ENCODE measurements around the gene NKTR. TPM values are rescaled to one million over a fixed set of nuclear protein-coding genes. Genes with fewer than 3 reads are reported as not detected.
A peak's percentile ranks its signal among the peaks of the same experiment; 100 is the strongest.

Gene NKTR
- total and polyA plus RNA-seq, 4 donors: 80.8 to 176 (median 95.2) TPM

- peaks cover 6% of the 10 kb centered on the region for H3K4me1 ChIP-seq (ENCODE audit: control insufficient read depth, insufficient read depth, low read length)
- H3K9me3 ChIP-seq (ENCODE audit: control insufficient read depth, insufficient read depth, low read length): no peaks in the 10 kb centered on the region
- no peaks in the 10 kb centered on the region for H3K27me3 ChIP-seq (ENCODE audit: control insufficient read depth, insufficient read depth, low read length)
- H3K27ac ChIP-seq (ENCODE audit: low read depth, low read length): no peak overlapping the region
- no peak overlapping the region for H3K4me3 ChIP-seq (ENCODE audit: low read depth, low read length)
- DNase-seq (ENCODE audit: low read depth in 4 of 6, low spot score in 6 of 6): no peak
- no CpG with 5 or more reads among the region's 1 CpG for WGBS (ENCODE audit: insufficient coverage)
- H3K36me3 ChIP-seq (ENCODE audit: control insufficient read depth, insufficient read depth, low read length): peaks cover 7% of the 10 kb centered on the region
Measured at GRCh38 chr3:42610976-42611375, 10.5 kb downstream of the NKTR start.

- Histone ChIP-seq H3K4me3 (ENCODE audit: low read depth, low read length) (no peak overlapping the region), H3K36me3 (ENCODE audit: control insufficient read depth, insufficient read depth, low read length) (peaks cover 7% of the 10 kb centered on the region), H3K9me3 (ENCODE audit: control insufficient read depth, insufficient read depth, low read length) (no peaks in the 10 kb centered on the region), H3K27me3 (ENCODE audit: control insufficient read depth, insufficient read depth, low read length) (no peaks in the 10 kb centered on the region), H3K4me1 (ENCODE audit: control insufficient read depth, insufficient read depth, low read length) (peaks cover 6% of the 10 kb centered on the region), H3K27ac (ENCODE audit: low read depth, low read length) (no peak overlapping the region)
- WGBS (ENCODE audit: insufficient coverage): no CpG with 5 or more reads among the region's 1 CpG
- no peak for DNase-seq (ENCODE audit: low read depth in 4 of 6, low spot score in 6 of 6)
Measured at GRCh38 chr3:42612217-42612616, 11.7 kb downstream of the NKTR start.

GRCh38 chr3:42612928-42613327, 12.4 kb downstream of the NKTR start:
- no peak for DNase-seq (ENCODE audit: low read depth in 4 of 6, low spot score in 6 of 6)
- H3K36me3 ChIP-seq (ENCODE audit: control insufficient read depth, insufficient read depth, low read length): peaks cover 7% of the 10 kb centered on the region
- H3K9me3 ChIP-seq (ENCODE audit: control insufficient read depth, insufficient read depth, low read length): no peaks in the 10 kb centered on the region
- no CpG with 5 or more reads among the region's 3 CpGs for WGBS (ENCODE audit: insufficient coverage)
- H3K4me1 ChIP-seq (ENCODE audit: control insufficient read depth, insufficient read depth, low read length): peaks cover 5% of the 10 kb centered on the region
- H3K27me3 ChIP-seq (ENCODE audit: control insufficient read depth, insufficient read depth, low read length): no peaks in the 10 kb centered on the region
- H3K4me3 ChIP-seq (ENCODE audit: low read depth, low read length): no peak overlapping the region
- H3K27ac ChIP-seq (ENCODE audit: low read depth, low read length): no peak overlapping the region

- Histone ChIP-seq H3K36me3 (ENCODE audit: control insufficient read depth, insufficient read depth, low read length) (peaks cover 5% of the 10 kb centered on the region), H3K27me3 (ENCODE audit: control insufficient read depth, insufficient read depth, low read length) (no peaks in the 10 kb centered on the region), H3K27ac (ENCODE audit: low read depth, low read length) (no peak overlapping the region), H3K9me3 (ENCODE audit: control insufficient read depth, insufficient read depth, low read length) (no peaks in the 10 kb centered on the region), H3K4me3 (ENCODE audit: low read depth, low read length) (no peak overlapping the region), H3K4me1 (ENCODE audit: control insufficient read depth, insufficient read depth, low read length) (no peaks in the 10 kb centered on the region)
- WGBS (ENCODE audit: insufficient coverage): no CpG with 5 or more reads among the region's 2 CpGs
- DNase-seq (ENCODE audit: low read depth in 4 of 6, low spot score in 6 of 6): peak in 1 of 6 donors; percentile 9
Measured at GRCh38 chr3:42613462-42613861, 13.0 kb downstream of the NKTR start.

GRCh38 chr3:42631620-42632019, 31.1 kb downstream of the NKTR start:
- no peaks in the 10 kb centered on the region for H3K9me3 ChIP-seq (ENCODE audit: control insufficient read depth, insufficient read depth, low read length)
- H3K27me3 ChIP-seq (ENCODE audit: control insufficient read depth, insufficient read depth, low read length): no peaks in the 10 kb centered on the region
- peak in 5 of 6 donors; percentile 67 to 94 (median 77) for DNase-seq (ENCODE audit: low read depth in 4 of 6, low spot score in 6 of 6)
- no peak overlapping the region for H3K4me3 ChIP-seq (ENCODE audit: low read depth, low read length)
- H3K36me3 ChIP-seq (ENCODE audit: control insufficient read depth, insufficient read depth, low read length): peaks cover 23% of the 10 kb centered on the region
- H3K4me1 ChIP-seq (ENCODE audit: control insufficient read depth, insufficient read depth, low read length): peaks cover 3% of the 10 kb centered on the region
- H3K27ac ChIP-seq (ENCODE audit: low read depth, low read length): no peak overlapping the region
- 32% methylated on average over 2 of the region's 2 CpGs for WGBS (ENCODE audit: insufficient coverage)

DNA sequence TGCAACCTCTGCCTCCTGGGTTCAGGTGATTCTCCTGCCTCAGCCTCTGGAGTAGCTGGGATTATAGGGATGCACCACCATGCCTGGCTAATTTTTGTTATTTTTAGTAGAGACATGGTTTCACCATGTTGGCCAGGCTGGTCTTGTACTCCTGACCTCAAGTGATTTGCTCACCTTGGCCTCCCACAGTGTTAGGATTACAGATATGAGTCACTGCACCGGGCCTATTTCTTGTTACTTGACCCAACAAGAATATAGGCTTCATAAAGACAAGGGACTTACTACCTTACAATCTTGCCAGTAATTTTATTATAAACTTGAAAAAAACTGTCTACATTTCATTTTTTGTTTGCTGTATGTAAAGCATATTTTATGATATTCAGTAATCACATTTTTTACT, 31.7 kb downstream of the NKTR start:
- peaks cover 23% of the 10 kb centered on the region for H3K36me3 ChIP-seq (ENCODE audit: control insufficient read depth, insufficient read depth, low read length)
- no peak overlapping the region for H3K27ac ChIP-seq (ENCODE audit: low read depth, low read length)
- no CpG with 5 or more reads among the region's 1 CpG for WGBS (ENCODE audit: insufficient coverage)

GRCh38 chr3:42633544-42633943, 33.1 kb downstream of the NKTR start:
- 80% methylated on average over 1 of the region's 6 CpGs for WGBS (ENCODE audit: insufficient coverage)
- Histone ChIP-seq H3K4me1 (ENCODE audit: control insufficient read depth, insufficient read depth, low read length) (peaks cover 3% of the 10 kb centered on the region), H3K27ac (ENCODE audit: low read depth, low read length) (no peak overlapping the region), H3K36me3 (ENCODE audit: control insufficient read depth, insufficient read depth, low read length) (peaks cover 30% of the 10 kb centered on the region), H3K27me3 (ENCODE audit: control insufficient read depth, insufficient read depth, low read length) (no peaks in the 10 kb centered on the region), H3K9me3 (ENCODE audit: control insufficient read depth, insufficient read depth, low read length) (no peaks in the 10 kb centered on the region), H3K4me3 (ENCODE audit: low read depth, low read length) (no peak overlapping the region)
- DNase-seq (ENCODE audit: low read depth in 4 of 6, low spot score in 6 of 6): no peak

More for the DNA sequence above, 31.7 kb downstream of the NKTR start:
- Histone ChIP-seq H3K4me1 (ENCODE audit: control insufficient read depth, insufficient read depth, low read length) (peaks cover 3% of the 10 kb centered on the region), H3K9me3 (ENCODE audit: control insufficient read depth, insufficient read depth, low read length) (no peaks in the 10 kb centered on the region), H3K4me3 (ENCODE audit: low read depth, low read length) (no peak overlapping the region), H3K27me3 (ENCODE audit: control insufficient read depth, insufficient read depth, low read length) (no peaks in the 10 kb centered on the region)
- DNase-seq (ENCODE audit: low read depth in 4 of 6, low spot score in 6 of 6): no peak

DNA sequence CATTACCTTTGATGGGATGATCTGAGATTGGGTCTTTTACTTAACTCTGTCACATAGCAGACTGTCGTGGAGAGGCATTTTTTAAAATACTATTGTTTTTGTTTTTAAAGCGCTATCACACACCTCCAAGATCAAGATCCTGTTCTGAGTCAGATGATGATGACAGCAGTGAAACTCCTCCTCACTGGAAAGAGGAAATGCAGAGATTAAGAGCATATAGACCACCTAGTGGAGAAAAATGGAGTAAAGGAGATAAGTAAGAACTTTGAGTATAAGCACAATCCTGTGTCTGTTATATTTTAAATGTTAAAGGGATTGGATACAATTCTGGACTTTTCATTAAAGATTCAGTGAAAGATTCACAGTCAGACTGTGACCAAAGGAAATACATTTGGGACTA, 34.6 kb downstream of the NKTR start:
- H3K27me3 ChIP-seq (ENCODE audit: control insufficient read depth, insufficient read depth, low read length): no peaks in the 10 kb centered on the region
- no peak overlapping the region for H3K4me3 ChIP-seq (ENCODE audit: low read depth, low read length)
- DNase-seq (ENCODE audit: low read depth in 4 of 6, low spot score in 6 of 6): no peak
- H3K4me1 ChIP-seq (ENCODE audit: control insufficient read depth, insufficient read depth, low read length): peaks cover 3% of the 10 kb centered on the region
- no CpG with 5 or more reads among the region's 2 CpGs for WGBS (ENCODE audit: insufficient coverage)
- H3K27ac ChIP-seq (ENCODE audit: low read depth, low read length): no peak overlapping the region
- H3K9me3 ChIP-seq (ENCODE audit: control insufficient read depth, insufficient read depth, low read length): no peaks in the 10 kb centered on the region
- H3K36me3 ChIP-seq (ENCODE audit: control insufficient read depth, insufficient read depth, low read length): peaks cover 37% of the 10 kb centered on the region

GRCh38 chr3:42637001-42637400, 36.5 kb downstream of the NKTR start:
- H3K4me3 ChIP-seq (ENCODE audit: low read depth, low read length): no peak overlapping the region
- 100% methylated on average over 1 of the region's 6 CpGs for WGBS (ENCODE audit: insufficient coverage)
- peaks cover 41% of the 10 kb centered on the region for H3K36me3 ChIP-seq (ENCODE audit: control insufficient read depth, insufficient read depth, low read length)
- no peak overlapping the region for H3K27ac ChIP-seq (ENCODE audit: low read depth, low read length)
- no peaks in the 10 kb centered on the region for H3K9me3 ChIP-seq (ENCODE audit: control insufficient read depth, insufficient read depth, low read length)
- H3K4me1 ChIP-seq (ENCODE audit: control insufficient read depth, insufficient read depth, low read length): peaks cover under 1% of the 10 kb centered on the region
- DNase-seq (ENCODE audit: low read depth in 4 of 6, low spot score in 6 of 6): no peak
- H3K27me3 ChIP-seq (ENCODE audit: control insufficient read depth, insufficient read depth, low read length): no peaks in the 10 kb centered on the region

DNA sequence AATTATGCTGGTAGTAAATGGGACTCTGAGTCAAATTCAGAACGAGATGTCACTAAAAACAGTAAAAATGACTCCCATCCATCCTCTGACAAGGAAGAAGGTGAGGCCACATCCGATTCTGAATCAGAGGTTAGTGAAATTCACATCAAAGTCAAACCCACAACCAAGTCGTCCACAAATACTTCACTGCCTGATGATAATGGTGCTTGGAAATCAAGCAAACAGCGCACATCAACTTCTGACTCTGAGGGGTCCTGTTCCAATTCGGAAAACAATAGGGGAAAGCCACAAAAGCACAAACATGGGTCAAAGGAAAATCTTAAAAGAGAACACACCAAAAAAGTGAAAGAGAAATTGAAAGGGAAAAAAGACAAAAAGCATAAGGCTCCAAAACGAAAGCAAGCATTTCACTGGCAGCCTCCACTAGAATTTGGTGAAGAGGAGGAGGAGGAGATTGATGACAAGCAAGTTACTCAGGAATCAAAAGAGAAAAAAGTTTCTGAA, 37.9 kb downstream of the NKTR start:
- no peaks in the 10 kb centered on the region for H3K4me1 ChIP-seq (ENCODE audit: control insufficient read depth, insufficient read depth, low read length)
- H3K4me3 ChIP-seq (ENCODE audit: low read depth, low read length): no peak overlapping the region
- H3K27ac ChIP-seq (ENCODE audit: low read depth, low read length): no peak overlapping the region
- no peak for DNase-seq (ENCODE audit: low read depth in 4 of 6, low spot score in 6 of 6)
- 80% methylated on average over 2 of the region's 6 CpGs for WGBS (ENCODE audit: insufficient coverage)
- H3K27me3 ChIP-seq (ENCODE audit: control insufficient read depth, insufficient read depth, low read length): no peaks in the 10 kb centered on the region
- no peaks in the 10 kb centered on the region for H3K9me3 ChIP-seq (ENCODE audit: control insufficient read depth, insufficient read depth, low read length)
- peaks cover 35% of the 10 kb centered on the region for H3K36me3 ChIP-seq (ENCODE audit: control insufficient read depth, insufficient read depth, low read length)
